NCI-H1417 treated with DMSO at 0.1 percent for 48 hours (cell line): ENCODE results near the gene PATZ1.

ENCODE experiments used
- DNase-seq: peaks from one replicate; lab custom pipeline; 2025; lab: John Stamatoyannopoulos, UW

PATZ1 gene

DNA sequence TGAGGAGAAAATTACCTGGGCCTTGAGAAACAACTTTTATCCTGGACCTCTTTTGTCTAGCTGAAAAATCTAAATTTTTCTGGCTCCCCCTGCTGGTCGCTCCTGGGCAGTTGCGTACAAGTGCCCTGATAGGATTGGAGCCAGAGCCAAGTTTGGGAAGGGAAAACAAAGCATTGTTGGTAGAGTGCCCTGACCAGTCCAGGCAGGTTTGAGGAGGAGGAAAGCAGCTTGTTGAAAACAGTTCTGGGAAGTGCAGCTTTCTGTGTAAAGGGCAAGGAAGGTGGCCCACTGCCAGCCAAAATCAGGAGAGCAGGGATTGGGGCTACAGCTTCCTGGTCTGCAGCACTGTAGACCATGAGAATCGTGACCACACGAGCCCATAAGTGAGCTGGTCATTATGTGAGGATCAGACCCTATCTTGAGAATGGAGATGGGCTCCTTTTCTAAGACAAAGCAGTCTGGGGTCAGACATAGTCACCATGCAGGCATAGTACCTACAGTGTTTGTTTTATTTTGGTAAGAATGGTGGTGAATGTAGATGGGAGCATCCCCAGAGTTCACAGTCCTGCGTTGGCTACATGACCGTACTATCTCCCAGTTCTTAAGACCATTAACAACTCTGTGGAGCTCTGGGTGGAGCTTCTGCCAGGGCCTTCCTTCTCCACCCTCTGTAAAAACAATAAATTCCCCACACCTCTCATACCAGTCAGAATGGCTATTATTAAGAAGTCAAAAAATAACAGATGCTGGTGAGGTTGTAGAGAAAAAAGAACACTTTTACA lies 32.6 kb downstream of the PATZ1 start:
- no peak for DNase-seq

DNA sequence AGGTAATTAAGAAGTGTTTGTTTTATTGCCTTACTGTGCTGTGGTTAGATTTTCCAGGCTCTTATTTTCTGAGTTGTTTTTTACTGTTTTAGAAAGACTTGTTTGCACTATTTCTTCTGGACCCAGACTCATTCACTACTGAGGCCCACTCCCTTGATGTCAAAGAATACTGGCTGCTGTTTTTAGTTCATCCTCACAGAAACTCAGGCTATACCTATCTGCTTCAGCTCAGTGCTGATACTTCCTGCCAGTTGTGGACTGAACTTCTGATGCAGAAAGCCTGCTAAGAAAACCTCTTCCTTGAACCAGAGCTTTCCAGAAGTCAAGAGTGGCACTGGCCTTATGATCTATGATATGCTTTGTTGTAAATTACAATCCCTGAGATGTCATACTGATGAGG lies 38.0 kb downstream of the PATZ1 start:
- no peak for DNase-seq

DNA sequence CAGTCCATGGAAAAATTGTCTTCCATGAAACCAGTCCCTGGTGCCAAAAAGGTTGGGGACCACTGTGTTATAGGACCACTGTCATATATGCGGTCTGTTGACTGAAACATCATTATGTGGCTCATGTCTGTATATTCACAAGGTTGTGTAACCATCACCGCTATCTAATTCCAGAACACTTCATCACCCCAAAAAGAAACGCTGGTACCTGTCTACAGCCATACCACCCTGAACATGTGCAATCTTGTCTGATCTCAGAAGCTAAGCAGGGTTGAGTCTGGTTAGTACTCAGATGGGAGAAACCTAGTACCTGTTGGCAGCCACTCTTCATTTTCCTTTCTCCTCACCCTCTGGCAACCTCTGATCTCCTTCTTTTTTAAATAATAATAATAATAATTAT lies 41.0 kb downstream of the PATZ1 start:
- DNase-seq, result no peak

DNA sequence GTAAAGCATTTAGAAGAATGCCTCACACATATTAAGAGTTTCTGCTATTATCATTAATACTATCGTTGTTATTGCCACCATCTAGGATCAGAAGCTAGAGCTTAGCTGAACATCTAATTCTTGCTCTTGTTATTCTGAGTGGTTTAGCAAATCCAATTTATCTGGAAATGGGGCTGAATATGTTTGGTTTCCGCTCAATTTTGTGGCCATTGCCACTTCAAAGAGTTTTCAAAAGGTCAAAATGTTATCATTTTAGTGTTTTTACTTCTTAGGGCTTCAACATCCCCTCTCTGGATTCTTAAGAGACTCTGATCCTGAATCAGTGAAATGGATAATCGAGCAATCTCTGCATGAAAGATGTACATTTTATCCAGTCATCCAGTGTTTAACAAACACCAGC lies 43.6 kb downstream of the PATZ1 start:
- no peak for DNase-seq

DNA sequence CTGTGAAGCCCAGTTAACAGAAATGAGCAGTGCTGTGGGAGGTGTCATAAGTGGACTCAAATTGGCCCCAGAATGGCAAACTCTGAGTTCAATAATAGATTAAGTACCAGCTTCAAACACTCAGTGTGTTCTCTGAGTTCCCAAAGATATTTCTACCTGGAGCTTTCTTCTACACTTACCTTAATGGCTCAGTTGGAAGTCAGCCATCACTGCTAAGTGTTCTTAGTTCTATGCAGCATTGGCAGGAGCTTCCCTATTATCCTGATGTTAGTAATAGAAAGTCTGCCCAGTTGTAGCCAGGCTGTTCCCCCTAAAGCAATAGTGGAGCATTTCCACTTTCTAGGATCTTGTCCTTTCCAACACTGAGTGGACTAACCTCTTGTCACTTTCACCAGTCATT lies 44.1 kb downstream of the PATZ1 start:
- no peak for DNase-seq

DNA sequence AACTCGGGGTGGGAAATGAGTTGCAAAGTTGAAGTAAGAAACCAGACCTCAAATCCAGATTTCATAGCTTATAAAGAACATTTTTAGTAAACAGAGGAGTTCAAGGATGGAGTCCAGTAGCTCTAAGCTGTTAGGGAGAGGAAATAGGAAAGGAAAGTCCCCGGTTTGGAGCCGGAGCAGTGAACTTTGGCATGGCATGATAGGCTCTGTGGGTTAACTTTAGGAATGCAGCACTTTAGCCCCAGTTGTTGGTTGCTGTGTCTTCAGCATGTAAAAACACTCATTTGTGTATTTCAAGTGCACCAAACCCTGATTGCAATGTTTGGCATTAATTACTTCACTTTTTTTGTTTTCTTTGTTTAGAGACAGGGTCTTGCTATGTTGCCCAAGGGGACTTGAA lies 45.2 kb downstream of the PATZ1 start:
- DNase-seq, result no peak

DNA sequence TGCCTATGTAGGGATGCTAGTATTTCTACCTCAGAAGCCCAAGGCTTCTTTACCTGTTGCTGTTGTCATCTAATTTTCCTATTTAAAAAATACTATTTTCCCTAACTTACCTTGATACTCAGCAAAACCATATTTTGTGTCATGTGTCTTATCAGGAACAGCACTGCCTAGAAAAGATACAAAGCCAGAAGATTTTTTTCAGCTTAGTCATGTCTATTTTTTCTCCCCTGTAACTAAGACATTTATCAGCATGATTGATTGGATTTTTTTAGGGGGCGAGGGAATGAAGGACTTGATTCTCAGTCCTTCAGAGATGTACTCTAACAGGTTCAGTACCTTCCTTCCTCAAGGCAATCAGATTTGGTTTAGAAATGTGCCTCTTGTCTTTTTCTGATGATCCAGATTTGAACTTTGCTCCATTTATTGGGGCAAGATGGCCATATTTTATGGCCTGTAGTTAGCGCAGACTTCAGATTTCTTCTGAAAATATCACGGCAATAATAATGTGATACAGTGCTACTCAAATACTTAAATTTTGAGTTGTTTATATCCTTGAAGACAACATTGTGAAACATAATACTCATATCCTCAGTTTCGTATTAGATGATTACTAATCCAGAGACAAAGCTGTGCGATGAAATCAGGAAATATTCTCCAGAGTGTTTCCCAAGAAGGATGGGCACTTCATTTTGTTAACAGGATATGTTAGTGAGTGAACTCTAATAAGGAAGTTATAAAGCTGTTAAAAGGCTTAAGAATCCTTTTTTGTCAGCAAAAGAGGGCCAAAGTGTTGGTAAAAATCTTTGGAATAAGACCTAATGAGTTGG lies 50.1 kb downstream of the PATZ1 start:
- DNase-seq, result no peak

DNA sequence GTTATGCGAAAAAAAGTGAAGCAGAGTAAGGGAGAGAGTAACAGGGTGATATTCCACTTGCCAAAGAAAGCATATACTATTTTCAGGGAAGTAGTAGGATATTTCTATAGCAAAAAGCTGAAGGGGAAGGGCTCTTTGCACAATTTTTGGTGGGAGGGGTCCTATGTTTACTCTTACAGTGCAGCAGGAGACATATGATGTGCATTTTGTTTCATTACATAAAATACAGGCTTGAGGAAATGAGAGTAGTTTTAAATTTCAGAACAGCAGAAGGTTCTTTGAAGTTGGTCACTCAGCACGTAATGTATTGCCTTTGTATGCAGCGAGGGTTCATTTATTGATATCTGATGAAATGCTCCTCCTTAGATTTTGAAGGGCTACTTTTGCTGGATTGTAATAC lies 50.8 kb downstream of the PATZ1 start:
- DNase-seq, result no peak

DNA sequence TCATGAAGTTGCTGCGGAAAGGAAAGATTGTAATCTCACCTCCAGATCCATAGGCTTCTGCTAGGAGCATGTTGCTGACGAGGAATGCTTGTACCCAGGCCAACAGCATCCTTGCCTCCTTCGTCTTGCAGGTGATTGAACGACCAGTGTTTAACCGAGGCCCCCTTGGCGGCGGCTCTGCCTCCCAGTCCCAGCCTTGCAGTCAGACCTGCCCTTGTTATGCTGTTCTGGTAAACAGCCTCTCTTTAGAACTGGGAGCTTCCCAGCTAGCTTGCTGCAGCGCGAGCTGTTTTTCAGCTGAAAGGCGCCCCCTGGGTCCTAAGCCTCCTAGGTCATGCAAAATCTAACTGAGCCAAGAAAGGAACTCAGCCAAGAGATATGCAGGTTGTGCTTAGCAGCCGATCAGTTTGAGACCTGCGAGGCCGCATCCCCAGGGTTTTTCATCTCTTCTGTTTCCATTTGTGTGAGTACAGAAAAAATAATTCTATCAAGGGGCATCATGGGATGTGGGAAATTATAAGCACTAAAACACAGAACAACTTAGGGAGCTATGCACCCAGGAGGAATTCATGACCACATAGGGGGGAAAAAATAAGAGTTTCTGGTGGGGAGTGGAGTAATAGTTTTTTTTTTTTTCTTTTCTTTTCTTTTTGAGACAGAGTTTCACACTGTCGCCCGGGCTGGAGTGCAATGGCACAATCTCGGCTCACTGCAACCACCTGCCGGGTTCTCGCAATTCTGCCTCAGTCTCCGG lies 53.7 kb downstream of the PATZ1 start, which contains the start of gene PIK3IP1:
TSS of gene PIK3IP1 (minus strand) at position 253 of the 754 bp plus-strand sequence. CDS start at position 109, 144 bp downstream.
- DNase-seq, result no peak

DNA sequence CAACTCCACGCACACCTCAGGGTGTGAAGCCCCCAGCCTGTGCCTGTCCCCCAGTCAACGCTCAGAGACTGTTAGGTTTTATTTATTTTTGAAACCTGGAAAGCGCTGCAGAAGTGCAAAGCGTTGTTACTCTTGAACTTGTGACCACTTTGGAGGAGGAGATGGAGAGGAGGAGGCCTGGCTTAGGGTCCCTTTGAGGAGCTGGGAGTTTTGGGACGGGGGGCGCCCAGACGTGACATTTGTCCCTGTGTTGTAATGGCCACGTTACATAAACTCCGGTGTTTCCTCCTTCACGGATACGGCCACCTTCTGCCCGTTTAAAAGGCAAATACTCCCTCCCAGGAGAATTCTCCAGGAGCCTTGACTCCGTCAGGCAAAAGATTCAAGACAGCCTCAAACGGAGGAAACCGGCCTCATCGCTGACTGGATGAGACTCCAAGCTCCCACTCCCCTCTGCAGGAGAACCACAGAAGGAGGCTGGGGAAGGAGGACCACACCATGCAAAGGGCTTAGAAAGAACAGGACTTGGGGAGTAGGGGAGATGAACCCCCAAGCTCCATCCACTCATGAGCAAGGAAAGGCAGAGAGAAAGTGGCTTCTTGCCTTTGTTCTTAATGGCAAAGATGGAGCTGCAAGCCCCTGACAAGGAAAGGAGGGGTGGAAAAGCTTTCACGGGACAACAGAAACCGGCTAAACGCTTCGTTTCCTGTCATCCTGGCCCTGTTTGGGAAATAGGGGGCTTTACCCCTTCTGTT lies 54.5 kb downstream of the PATZ1 start:
- DNase-seq, result no peak

DNA sequence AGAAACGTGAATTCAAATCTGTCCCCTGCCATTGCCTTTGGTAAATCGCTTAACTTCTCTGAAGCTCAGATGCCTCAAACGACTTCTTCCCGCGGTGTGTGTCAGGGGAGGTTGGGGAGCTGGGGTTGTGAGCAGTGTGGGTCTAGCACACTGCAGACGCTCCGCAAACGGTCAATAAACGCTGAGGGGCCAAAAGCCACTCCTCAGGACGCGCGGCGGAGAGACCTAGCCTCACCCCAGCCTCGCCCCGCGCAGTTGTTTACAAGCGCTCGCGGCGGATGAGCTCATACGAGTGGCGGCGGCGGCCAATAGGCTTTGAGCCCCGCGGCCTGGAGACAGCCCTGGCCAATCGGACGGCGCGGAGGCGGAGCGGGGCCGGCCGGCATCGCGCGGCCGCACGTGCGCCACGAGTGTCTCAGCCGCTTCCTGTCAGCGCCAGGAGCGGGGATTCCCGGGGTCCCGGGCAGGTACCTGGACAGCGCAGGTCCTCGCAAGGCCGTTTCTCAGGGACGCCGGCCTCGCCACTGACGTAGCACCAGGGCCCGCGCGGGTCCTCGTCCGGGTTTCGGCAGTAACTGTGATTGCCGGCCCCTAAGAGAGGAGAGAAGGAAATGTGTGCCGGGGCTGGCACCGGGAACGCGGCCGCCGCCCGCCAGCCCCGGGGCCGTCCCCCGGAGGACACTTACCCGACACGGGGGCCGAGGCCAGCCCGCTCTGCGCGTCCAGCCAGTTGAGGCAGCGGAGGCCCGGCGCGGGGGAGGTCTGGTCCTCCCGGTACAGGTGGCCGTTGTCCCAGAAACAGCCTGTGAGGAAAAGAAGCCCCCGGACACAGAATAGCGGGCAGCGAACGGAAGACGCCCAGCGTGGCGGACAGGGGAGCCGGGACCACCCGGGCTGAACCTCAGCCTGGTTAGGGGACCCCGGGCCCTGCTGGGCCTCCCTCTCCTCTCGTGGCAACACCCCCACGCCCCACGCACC lies 55.4 kb downstream of the PATZ1 start:
- no peak for DNase-seq

DNA sequence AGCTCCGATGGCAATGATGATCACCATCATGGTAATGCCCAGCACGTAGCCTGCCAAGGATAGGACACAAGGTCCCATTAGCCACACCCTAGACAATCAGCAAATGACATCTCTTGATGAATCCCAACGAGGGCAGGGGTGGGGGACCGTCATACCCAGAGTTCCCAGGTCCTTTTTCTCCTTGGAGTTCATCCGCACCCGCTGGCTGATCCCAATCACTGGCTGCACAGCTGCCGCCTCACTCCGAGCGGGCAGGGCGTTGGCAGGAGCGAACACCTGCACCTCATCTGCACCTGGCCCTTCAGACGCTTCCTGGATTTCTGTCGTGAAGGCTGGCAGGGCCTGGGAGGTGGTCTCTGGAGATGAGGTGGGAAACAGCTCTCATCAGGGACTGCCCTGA lies 56.8 kb downstream of the PATZ1 start:
- DNase-seq, result no peak

DNA sequence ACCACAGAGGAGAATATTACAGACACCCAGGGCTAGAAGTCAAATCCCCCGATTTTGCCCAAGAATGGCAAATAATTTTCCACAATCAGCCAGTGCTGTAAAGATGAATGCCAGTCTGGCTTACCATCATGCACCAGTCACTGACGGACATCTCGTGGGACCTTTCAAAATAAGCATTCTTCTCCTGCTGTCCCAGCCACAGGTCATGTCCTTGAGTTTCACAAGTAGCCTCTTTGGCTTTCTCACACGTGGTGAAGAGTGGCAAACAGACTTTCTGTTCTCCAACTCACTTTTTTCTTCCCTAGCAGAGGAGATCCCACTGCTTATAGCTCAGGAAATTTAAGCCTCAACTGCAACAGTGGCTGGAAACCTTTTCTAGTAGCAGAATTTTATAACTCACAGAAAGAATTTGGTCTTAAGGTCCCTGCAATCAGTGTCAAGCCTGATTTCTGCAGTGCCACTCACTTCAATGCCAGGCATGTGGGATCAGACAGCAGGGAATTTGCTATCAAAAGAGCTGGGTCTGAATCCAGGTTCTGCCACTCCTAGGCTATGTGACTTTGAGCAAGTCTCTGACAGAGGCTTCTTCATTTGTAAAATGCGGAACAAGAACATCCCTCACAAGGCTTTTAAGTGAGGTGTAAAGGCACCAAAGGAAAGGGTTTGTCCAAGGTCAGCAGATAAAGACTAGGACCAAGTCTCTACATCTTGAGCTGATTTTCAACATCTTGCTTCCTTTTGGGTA lies 57.5 kb downstream of the PATZ1 start:
- DNase-seq, result no peak

DNA sequence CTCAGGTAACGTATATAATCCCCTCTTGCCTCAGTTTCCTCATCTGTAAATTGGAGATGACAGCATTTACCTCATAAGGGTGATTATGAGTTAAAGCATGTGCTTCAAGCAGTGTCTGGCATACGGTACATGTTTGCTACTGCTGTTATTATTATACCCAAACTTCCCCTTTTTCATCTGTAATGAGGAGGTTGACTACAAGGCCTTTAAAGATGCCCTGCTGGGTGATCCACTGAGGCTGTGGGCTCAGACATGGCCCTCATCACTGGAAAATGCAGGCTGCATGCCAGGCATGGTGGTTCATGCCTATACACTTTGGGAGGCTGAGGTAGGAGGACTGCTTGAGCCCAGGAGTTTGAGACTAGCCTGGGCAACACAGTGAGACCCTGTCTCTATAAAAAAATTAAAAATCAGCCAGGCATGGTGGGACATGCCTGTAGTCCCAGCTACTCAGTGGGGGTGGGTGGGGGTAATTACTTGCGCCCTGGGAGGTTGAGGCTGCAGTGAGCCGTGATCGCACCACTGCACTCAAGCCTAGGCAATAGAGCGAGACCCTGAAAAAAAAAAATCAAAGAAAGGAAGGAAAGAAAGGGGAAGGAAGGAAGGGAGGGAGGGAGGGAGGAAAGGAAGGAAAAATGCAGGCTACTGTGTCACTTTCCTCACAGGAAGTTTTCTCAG lies 58.2 kb downstream of the PATZ1 start:
- DNase-seq, result no peak

DNA sequence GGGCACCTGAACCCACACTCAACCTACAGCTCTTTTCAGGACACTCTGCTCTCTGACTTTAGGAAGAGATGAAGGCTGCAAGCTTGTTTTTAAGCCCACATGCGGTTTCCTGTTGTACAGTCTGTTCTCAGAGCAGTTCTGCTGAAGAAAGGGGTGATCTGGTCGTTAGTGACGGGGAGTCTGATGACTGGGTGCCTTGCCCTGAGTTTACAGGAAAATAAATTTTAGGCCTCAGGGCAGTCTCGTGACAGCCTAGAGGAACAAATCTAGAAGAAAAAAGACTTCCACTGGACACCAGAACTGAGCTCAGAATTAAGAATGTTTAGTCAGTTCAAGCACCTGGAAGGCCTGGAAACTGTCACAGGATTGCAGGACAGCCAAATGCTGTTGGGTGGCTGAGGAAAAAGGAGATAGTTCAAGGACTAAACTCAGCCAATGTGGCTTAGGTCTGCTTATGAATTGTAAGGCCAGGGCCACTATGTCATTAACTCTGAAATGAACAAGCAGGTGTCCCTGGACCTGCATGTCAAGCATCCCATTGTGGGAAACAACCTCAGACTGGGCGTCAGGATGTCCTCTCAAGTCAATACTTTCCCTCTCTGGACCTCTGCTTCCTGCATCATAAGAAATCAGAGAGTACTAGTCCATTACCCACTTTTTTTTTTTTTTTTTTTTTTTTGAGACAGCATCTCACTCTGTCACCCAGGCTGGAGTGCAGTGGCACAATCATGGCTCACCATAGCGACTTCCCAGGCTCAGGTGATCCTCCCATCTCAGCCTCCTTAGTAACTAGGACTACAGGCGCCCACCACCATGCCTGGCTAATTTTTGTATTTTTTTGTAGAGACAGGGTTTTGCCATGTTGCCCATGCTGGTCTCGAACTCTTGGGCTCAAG lies 59.5 kb downstream of the PATZ1 start:
- DNase-seq, result no peak

DNA sequence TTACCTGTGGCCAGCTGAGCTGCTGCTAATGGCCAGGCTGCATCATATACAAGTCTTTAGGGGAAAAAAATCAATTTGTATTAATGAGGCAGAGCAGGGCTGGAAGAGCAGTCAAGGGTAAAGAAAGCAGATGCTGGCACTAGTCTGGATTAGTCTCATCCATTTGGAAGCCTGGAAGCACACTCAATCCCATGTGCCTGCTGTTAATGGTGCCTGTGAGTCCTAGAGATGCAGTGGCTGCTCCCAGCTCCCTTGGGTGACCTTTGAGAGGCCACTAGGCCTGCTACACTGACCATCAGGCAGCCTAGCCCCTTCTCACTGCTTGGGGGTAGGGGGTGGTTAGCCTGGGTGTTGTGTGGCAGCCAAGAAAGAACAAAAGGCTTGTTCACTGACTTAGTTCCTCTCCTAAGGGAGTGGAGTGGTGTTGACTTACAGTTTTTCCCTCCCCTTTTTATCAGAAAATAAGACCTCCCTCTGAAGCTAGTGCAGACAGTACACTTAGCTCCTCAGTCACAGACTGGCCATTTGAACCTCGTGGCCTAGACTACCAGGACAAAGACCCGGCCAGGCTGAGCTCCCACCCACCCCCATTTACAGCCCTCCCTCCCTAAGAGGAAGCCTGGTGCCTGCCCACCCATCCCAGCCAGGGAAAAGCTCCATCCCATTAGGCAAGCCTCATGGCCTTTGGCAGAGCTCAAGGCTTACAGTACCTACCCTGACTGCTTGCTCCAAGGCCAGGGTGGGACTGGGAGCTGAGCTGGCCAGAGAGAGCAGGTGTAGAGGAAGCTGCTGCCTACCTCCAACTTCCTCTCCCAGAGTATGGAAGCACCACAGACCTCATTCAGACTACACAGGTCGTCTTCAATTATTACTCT lies 61.6 kb downstream of the PATZ1 start:
- DNase-seq, result no peak

DNA sequence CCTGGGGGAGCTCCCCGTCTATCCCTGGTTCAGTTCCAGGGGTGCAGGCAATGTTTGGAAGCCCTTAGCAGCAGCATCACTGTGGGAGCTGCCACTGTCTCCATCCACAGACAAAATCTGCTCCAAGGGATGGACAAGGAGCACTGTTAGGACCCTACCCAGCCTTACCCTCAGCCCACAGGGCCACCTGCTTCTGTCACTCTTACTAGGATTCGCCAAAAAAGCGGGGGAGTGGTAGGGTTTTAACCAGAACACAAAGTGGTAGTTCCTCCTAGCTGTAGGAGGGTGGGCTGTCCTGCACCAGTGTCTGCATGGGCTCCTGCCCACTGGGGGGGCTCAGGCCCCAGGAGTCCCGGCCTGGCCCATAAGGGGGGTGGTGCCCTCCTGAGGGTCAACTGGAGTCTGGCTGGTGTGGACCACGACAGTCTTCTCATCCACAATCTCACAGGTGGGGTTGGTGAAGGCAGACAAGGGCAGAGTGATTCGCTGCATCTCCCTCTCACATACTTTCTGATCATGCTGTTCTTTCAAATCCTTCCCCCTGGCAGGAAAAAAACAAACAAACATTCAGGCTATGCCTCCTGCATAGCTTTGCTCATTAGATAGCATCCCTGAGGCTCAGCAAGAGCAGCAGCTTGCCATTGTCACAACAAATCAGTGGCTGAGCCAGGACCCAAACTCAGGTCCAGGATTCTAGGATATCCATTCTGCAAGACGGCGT lies 63.2 kb downstream of the PATZ1 start:
- DNase-seq, result no peak
